Measurements from ENCODE around the gene LIAS. TPM values are rescaled to one million over a fixed set of nuclear protein-coding genes. Genes with fewer than 3 reads are reported as not detected.
A peak's percentile ranks its signal among the peaks of the same experiment; 100 is the strongest.

LIAS gene
- polyA plus RNA-seq, 1 donor (not counting 4 experiments of a cell fraction or from before 2014, with no cell fraction given), result 20.6 TPM

DNA sequence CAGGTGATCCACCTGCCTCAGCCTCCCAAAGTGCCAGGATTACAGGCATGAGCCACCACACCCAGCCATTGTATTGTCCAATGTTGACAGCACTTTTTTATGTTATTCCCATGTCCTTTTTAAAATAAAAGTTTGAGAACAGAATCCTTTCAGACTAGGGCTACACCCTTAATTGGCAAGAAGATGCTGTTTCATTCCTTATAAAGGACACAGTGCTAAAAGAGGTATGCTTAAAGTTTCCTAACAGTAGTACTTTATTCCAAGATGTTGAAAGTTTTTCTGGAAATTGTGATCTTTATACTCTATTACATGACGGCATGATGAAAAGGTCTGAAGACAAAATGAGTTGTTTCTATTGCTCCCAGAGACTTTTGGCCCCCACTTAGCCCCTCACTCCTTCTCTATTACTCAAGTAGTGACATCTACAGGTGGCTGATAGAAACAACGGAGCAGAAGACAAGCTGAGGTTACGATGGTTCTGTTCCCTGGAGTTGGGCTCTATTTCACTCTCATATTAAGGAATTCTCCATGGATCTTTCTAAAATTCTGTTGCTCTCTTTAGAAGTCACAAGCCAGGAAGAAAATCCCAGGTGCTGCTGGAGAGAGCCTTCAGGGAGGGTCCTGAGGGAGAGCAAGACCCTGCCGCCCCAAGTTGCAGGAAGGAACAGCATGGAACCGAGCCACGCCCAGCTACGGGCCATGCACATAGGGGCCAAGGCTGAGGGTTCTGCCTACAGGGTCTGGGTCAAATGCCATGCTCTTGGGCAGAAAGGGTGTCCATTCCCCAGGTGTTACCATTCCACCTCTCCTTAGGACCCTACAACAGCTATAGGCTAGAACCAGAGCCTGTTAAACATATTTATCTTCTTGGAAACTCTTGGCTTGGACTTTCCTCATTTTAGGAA, 22.9 kb upstream of the LIAS start:
- TF ChIP-seq CTCF (optimal IDR thresholded peaks at IDR 0.05 in 1 of 3, IDR thresholded peaks at IDR 0.05 in 1 of 3, conservative IDR thresholded peaks at IDR 0.05 in 1 of 3; ENCODE audit: extremely low read depth in 1 of 3, insufficient read depth in 2 of 3, low read length in 3 of 3) (peak in 1 of 3 experiments; percentile 36), EZH2 (IDR thresholded peaks at IDR 0.05; ENCODE audit: low read length) (no peak)
- DNase-seq (ENCODE audit: low read depth, low spot score) (no peak), FAIRE-seq (no peak)
- no peak overlapping the region for H2AFZ ChIP-seq (ENCODE audit: control insufficient read depth, low read length)
- H3K9me1 ChIP-seq (ENCODE audit: control insufficient read depth, extremely low read depth, insufficient read depth, low read length), result no peaks in the 10 kb centered on the region
- no peak overlapping the region for H3K27ac ChIP-seq (ENCODE audit: control insufficient read depth, insufficient read depth, low read length)
- H3K36me3 ChIP-seq (ENCODE audit: control insufficient read depth in 2 of 2, extremely low read depth in 1 of 2, insufficient read depth in 2 of 2, low read length in 2 of 2), result no peaks in the 10 kb centered on the region
- no peaks in the 10 kb centered on the region for H3K79me2 ChIP-seq (ENCODE audit: control insufficient read depth, insufficient read depth, low read length)
- no peak overlapping the region for H3K4me2 ChIP-seq (ENCODE audit: control insufficient read depth, extremely low read depth, insufficient read depth, low read depth, low read length)
- no peaks in the 10 kb centered on the region for H3K4me1 ChIP-seq (ENCODE audit: control insufficient read depth, extremely low read depth, insufficient read depth, low read length)
- no peak overlapping the region for H3K4me3 ChIP-seq (ENCODE audit: control insufficient read depth in 2 of 3, extremely low read depth in 1 of 3, insufficient read depth in 2 of 3, low read depth in 1 of 3, low read length in 3 of 3)
- H3K27me3 ChIP-seq (ENCODE audit: control insufficient read depth, extremely low read depth, insufficient read depth, low read length), result peaks cover 3% of the 10 kb centered on the region
- H3K9me3 ChIP-seq (ENCODE audit: control insufficient read depth, low read depth, low read length), result no peaks in the 10 kb centered on the region
- no peak overlapping the region for H3K9ac ChIP-seq (ENCODE audit: control insufficient read depth, extremely low read depth, insufficient read depth, low read length)
- no peaks in the 10 kb centered on the region for H4K20me1 ChIP-seq (ENCODE audit: control insufficient read depth, extremely low read depth, insufficient read depth, low read length)
- dilution Hi-C loops (cut with MboI; ENCODE audit: extremely low pct_ligation_motif_present, low sequenced_read_pairs), result no loop called here

- FAIRE-seq, result no peak
These were observed 17.3 kb upstream of the LIAS start for GRCh38 chr4:39441593-39441992.

More at GRCh38 chr4:39441593-39441992, 17.3 kb upstream of the LIAS start:
- Histone ChIP-seq H3K36me3 (ENCODE audit: control insufficient read depth in 2 of 2, extremely low read depth in 1 of 2, insufficient read depth in 2 of 2, low read length in 2 of 2) (no peaks in the 10 kb centered on the region), H3K9me1 (ENCODE audit: control insufficient read depth, extremely low read depth, insufficient read depth, low read length) (no peaks in the 10 kb centered on the region), H3K27ac (ENCODE audit: control insufficient read depth, insufficient read depth, low read length) (no peak overlapping the region), H3K4me2 (ENCODE audit: control insufficient read depth, extremely low read depth, insufficient read depth, low read depth, low read length) (no peak overlapping the region), H4K20me1 (ENCODE audit: control insufficient read depth, extremely low read depth, insufficient read depth, low read length) (no peaks in the 10 kb centered on the region), H3K9me3 (ENCODE audit: control insufficient read depth, low read depth, low read length) (no peaks in the 10 kb centered on the region), H3K4me1 (ENCODE audit: control insufficient read depth, extremely low read depth, insufficient read depth, low read length) (no peaks in the 10 kb centered on the region), H3K27me3 (ENCODE audit: control insufficient read depth, extremely low read depth, insufficient read depth, low read length) (no peaks in the 10 kb centered on the region), H2AFZ (ENCODE audit: control insufficient read depth, low read length) (no peak overlapping the region), H3K4me3 (ENCODE audit: control insufficient read depth in 2 of 3, extremely low read depth in 1 of 3, insufficient read depth in 2 of 3, low read depth in 1 of 3, low read length in 3 of 3) (no peak overlapping the region), H3K79me2 (ENCODE audit: control insufficient read depth, insufficient read depth, low read length) (no peaks in the 10 kb centered on the region), H3K9ac (ENCODE audit: control insufficient read depth, extremely low read depth, insufficient read depth, low read length) (no peak overlapping the region)
- dilution Hi-C loops (cut with MboI; ENCODE audit: extremely low pct_ligation_motif_present, low sequenced_read_pairs), result no loop called here
- DNase-seq (ENCODE audit: low read depth, low spot score), result no peak
- TF ChIP-seq CTCF (optimal IDR thresholded peaks at IDR 0.05 in 1 of 3, IDR thresholded peaks at IDR 0.05 in 1 of 3, conservative IDR thresholded peaks at IDR 0.05 in 1 of 3; ENCODE audit: extremely low read depth in 1 of 3, insufficient read depth in 2 of 3, low read length in 3 of 3) (no peak), EZH2 (IDR thresholded peaks at IDR 0.05; ENCODE audit: low read length) (no peak)
